GM12878 (cell line): ENCODE results near the gene FSIP1. TPM values are rescaled to one million over a fixed set of nuclear protein-coding genes. Genes with fewer than 3 reads are reported as not detected.
A peak's percentile ranks its signal among the peaks of the same experiment; 100 is the strongest.

Source experiments
- ATAC-seq: fragments of 200-7000 bp; cut with Tn5 transposase; 3 replicates; pipeline ENCODE4 v1.9.1; 2020; ENCODE audit warnings: mild to moderate bottlenecking, moderate library complexity
- BruUV-seq: library from RNA; stranded (reverse); fragments of 400-500 nt; replicated peaks from 2 replicates; lab custom pipeline; 2021; lab: Mats Ljungman, UMichigan
- CTCF ChIA-PET: fragments of 300-600 bp; sonication (Branson Sonifier 250); formaldehyde crosslinking; extraction: SDS; loops from one replicate; lab custom pipeline; 2021; ENCODE audit warnings: inconsistent platforms; lab: Yijun Ruan, JAX
- POLR2A ChIA-PET: fragments of 350-600 bp; formaldehyde crosslinking; extraction: SDS; loops from one replicate; lab custom pipeline; 2021; ENCODE audit warnings: inconsistent platforms; lab: Charles Lee
- RAD21 ChIA-PET: fragments of 300-600 bp; sonication (Branson Sonifier 250); formaldehyde crosslinking; loops from one replicate; lab custom pipeline; 2023; ENCODE audit warnings: antibody characterized with exemption; ENCODE audit not compliant: unreplicated experiment; lab: Charles Lee
- SMC1A ChIA-PET: fragments of 300-600 bp; sonication (Branson Sonifier 250); formaldehyde crosslinking; loops from one replicate; lab custom pipeline; 2023; ENCODE audit not compliant: unreplicated experiment, uncharacterized antibody; lab: Charles Lee
- DNase-seq: peaks from one replicate; pipeline ENCODE4 v3.0.0-alpha.2; 2011; ENCODE audit warnings: low read depth, low spot score
- FAIRE-seq: peaks from 3 replicates; lab custom pipeline; 2011; peaks lifted over from hg19 to GRCh38; lab: Jason Lieb, UNC
- H2AFZ ChIP-seq: 2 replicates; pipeline ENCODE4 v1.6.0; 2011; ENCODE audit warnings: low read depth, low read length, control low read depth; ENCODE audit not compliant: control insufficient read depth
- H3K27ac ChIP-seq: 2 replicates; pipeline ENCODE4 v1.5.1; 2011; ENCODE audit warnings: control low read depth; ENCODE audit not compliant: control insufficient read depth, insufficient read depth
- H3K27me3 ChIP-seq, 2 experiments: replicated peaks in 1 of 2; 2 replicates each; pipeline versions ENCODE4 v1.6.0 to v1.6.1; 2011; ENCODE audit warnings: low read length in 1 of 2; ENCODE audit not compliant: control insufficient read depth in 2 of 2, insufficient read depth in 2 of 2
- H3K36me3 ChIP-seq, 2 experiments: 2 replicates each; pipeline ENCODE4 v1.5.1; 2011; ENCODE audit warnings: low read length in 1 of 2; ENCODE audit not compliant: control insufficient read depth in 2 of 2, insufficient read depth in 2 of 2
- H3K4me1 ChIP-seq: 2 replicates; pipeline ENCODE4 v1.6.1; 2011; ENCODE audit warnings: mild to moderate bottlenecking, low read length, moderate library complexity, mixed read lengths; ENCODE audit not compliant: control insufficient read depth, insufficient read depth
- H3K4me2 ChIP-seq: 2 replicates; pipeline ENCODE4 v1.6.0; 2011; ENCODE audit warnings: control low read depth; ENCODE audit not compliant: control insufficient read depth, insufficient read depth
- H3K4me3 ChIP-seq: fragments of 200-600 bp; sonication (generic); 2 replicates; pipeline ENCODE4 v1.5.1; 2016
- H3K79me2 ChIP-seq: 2 replicates; pipeline ENCODE4 v1.6.0; 2011; ENCODE audit warnings: low read length; ENCODE audit not compliant: control insufficient read depth, insufficient read depth
- H3K9ac ChIP-seq: 2 replicates; pipeline ENCODE4 v1.8.0; 2011; ENCODE audit warnings: low read length, control low read depth, mixed read lengths; ENCODE audit not compliant: control insufficient read depth, insufficient read depth
- H3K9me3 ChIP-seq: replicated peaks from 3 replicates; pipeline ENCODE4 v1.5.1; 2011; ENCODE audit warnings: mild to moderate bottlenecking, low read length; ENCODE audit not compliant: control insufficient read depth, insufficient read depth
- H4K20me1 ChIP-seq: 2 replicates; pipeline ENCODE4 v1.6.0; 2011; ENCODE audit not compliant: control insufficient read depth, insufficient read depth
- EGR1 ChIP-seq, 2 experiments: IDR thresholded peaks; 1 replicate in 1 of 2; 2 replicates in 1 of 2; pipeline ENCODE4 v1.6.1; 2011 to 2012; ENCODE audit warnings: low read depth in 2 of 2, low read length in 2 of 2, borderline replicate concordance in 1 of 2, mild to moderate bottlenecking in 1 of 2, moderate library complexity in 1 of 2
- IRF5 ChIP-seq: fragments of 450-650 bp; IDR thresholded peaks from 2 replicates; pipeline ENCODE4 v1.6.1; 2017; ENCODE audit warnings: borderline replicate concordance
- JUNB ChIP-seq: IDR thresholded peaks from 2 replicates; pipeline ENCODE4 v1.6.1; 2016; ENCODE audit warnings: antibody characterized with exemption, mild to moderate bottlenecking
- NFIC ChIP-seq: IDR thresholded peaks from 2 replicates; pipeline ENCODE4 v1.6.1; 2012; ENCODE audit warnings: low read depth, mild to moderate bottlenecking, inconsistent platforms, low read length, moderate library complexity
- NFXL1 ChIP-seq: fragments of 450-650 bp; IDR thresholded peaks from 2 replicates; pipeline ENCODE4 v1.6.1; 2017; ENCODE audit warnings: antibody characterized with exemption, mild to moderate bottlenecking, borderline replicate concordance
- RAD21 ChIP-seq: IDR thresholded peaks from 2 replicates; pipeline ENCODE4 v1.6.1; 2011; ENCODE audit warnings: mild to moderate bottlenecking, low read depth, low read length, moderate library complexity; ENCODE audit not compliant: insufficient read depth
- RCOR1 ChIP-seq: conservative IDR thresholded peaks from 2 replicates; pipeline ENCODE4 v1.6.1; 2012; ENCODE audit warnings: low read depth, low read length, improper control_type of control experiment
- SMARCA5 ChIP-seq: fragments of 450-650 bp; IDR thresholded peaks from 2 replicates; pipeline ENCODE4 v1.6.1; 2017; ENCODE audit warnings: mild to moderate bottlenecking
- SMC3 ChIP-seq: IDR thresholded peaks from 2 replicates; pipeline ENCODE4 v1.6.1; 2011; ENCODE audit warnings: low read length, improper control_type of control experiment, borderline replicate concordance
- WGBS: methylation state at CpG from one replicate; pipeline ENCODE4 v1.1.6; 2016; ENCODE audit warnings: low lambda C conversion rate; ENCODE audit not compliant: insufficient replicate concordance, insufficient coverage; ENCODE audit errors: missing lambda C conversion rate; 5-methylcytosine and 5-hydroxymethylcytosine counted together
- in situ Hi-C: fragments of 300-500 bp; cut with MboI; formaldehyde crosslinking; loops from 9 replicates; pipeline ENCODE4 v1.14.3; 2018; ENCODE audit warnings: mixed read lengths
- intact Hi-C: fragments of 100-400 bp; cut with micrococcal nuclease; formaldehyde crosslinking; loops from one replicate; pipeline ENCODE4 v1.14.2; 2022; ENCODE audit not compliant: unreplicated experiment
- polyA plus RNA-seq, 11 experiments: library from polyadenylated mRNA; depleted of rRNA in 4 of 11; unstranded in 6 of 11; stranded (reverse) in 5 of 11; fragments of >200 nt; fragmentation: Nextera tagmentation in 4 of 11; fragmentation: Illumina TruSeq in 1 of 11; extraction: Ambion mirVana in 4 of 11; extraction: Trizol in 1 of 11; gene quantifications; 1 replicate in 1 of 11; 2 replicates in 10 of 11; pipeline versions ENCODE4 v1.2.1 to v1.2.3, GENCODE V29; 2011 to 2016; ENCODE audit warnings: inconsistent platforms in 2 of 11, missing spikeins in 2 of 11, low read depth in 1 of 11
- total RNA-seq, 4 experiments: library from RNA; depleted of rRNA in 3 of 4; stranded (reverse); fragments of >200 nt in 3 of 4; fragmentation: Illumina TruSeq in 1 of 4; extraction: Trizol in 1 of 4; gene quantifications; 2 replicates each; pipeline versions ENCODE4 v1.2.1 to v1.2.3, GENCODE V29; 2013 to 2021
- TF ChIP-seq, protein P1 (sequence below): fragments of 450-650 bp; IDR thresholded peaks from 2 replicates; pipeline ENCODE4 v1.6.1; 2018; ENCODE audit warnings: borderline replicate concordance, mild to moderate bottlenecking; ENCODE audit not compliant: partially characterized antibody
- TF ChIP-seq, protein P2 (sequence below), 3 experiments: IDR thresholded peaks in 2 of 3; conservative IDR thresholded peaks in 1 of 3; 2 replicates each; pipeline ENCODE4 v1.5.1; 2011; ENCODE audit warnings: low read depth in 3 of 3, low read length in 3 of 3, mild to moderate bottlenecking in 3 of 3, control low read depth in 2 of 3, moderate library complexity in 2 of 3, inconsistent platforms in 1 of 3, mixed read lengths in 1 of 3; ENCODE audit not compliant: control insufficient read depth in 2 of 3, insufficient read depth in 1 of 3; ENCODE audit errors: extremely low read depth in 1 of 3

Gene FSIP1
- total and polyA plus RNA-seq, 10 of the 15 experiments (the other 5 are each of a cell fraction or from before 2014, with no cell fraction given): 0.15 to 0.67 (median 0.35) TPM

DNA sequence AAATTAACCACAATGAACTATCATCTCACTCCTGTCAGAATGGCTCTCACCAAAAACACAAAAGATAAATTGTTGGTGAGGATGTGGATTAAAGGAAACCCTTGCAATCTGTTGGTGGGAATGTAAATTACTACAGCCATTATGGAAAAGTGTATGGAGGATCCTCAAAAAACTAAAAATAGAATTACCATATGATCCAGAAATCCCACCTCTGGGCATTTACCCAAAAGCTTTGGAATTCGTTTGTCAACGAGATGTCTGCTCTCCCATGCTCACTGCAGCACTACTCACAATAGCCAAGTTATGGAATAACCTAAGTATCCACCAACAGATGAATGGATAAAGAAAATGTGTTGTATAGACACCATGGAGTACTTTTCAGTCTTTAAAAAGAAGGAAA, 21.6 kb downstream of the FSIP1 start (continued):
- TF ChIP-seq, protein P1, sequence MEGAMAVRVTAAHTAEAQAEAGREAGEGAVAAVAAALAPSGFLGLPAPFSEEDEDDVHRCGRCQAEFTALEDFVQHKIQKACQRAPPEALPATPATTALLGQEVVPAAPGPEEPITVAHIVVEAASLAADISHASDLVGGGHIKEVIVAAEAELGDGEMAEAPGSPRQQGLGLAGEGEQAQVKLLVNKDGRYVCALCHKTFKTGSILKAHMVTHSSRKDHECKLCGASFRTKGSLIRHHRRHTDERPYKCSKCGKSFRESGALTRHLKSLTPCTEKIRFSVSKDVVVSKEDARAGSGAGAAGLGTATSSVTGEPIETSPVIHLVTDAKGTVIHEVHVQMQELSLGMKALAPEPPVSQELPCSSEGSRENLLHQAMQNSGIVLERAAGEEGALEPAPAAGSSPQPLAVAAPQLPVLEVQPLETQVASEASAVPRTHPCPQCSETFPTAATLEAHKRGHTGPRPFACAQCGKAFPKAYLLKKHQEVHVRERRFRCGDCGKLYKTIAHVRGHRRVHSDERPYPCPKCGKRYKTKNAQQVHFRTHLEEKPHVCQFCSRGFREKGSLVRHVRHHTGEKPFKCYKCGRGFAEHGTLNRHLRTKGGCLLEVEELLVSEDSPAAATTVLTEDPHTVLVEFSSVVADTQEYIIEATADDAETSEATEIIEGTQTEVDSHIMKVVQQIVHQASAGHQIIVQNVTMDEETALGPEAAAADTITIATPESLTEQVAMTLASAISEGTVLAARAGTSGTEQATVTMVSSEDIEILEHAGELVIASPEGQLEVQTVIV: no peak
- no peak for TF ChIP-seq NFXL1

DNA sequence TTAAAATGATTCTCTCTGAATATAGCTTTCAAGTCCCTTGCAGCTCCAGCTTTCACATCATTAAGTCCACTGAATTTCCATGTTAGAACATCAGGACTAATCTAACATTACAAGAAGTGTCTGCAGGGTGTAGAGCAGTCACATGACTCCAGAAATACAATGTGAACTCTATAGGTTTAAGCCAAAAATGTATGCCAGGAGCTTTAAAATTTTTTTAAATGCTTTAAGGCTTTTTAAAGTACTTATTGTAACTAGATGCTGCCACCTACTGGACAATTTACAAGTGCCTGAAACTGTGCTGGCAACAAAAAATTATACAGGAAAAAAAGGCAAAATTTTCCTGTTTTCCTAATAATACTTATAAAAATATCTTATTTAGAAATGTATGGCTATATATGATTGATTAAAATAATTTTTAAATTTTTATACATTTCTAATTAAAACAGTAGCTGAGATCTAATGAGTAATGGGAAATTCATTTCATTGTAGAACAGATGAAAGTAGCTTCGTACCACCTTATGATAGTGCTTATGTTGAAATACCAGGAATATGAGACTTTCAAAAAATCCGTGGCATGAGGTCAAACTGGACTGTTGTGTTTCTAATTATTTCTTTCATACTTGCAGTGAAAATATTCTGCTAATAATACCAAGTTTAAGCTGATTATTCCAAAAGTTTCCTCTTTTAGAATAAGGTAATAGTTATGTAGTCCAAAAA, 25.7 kb downstream of the FSIP1 start:
- Histone ChIP-seq H3K4me1 (no peaks in the 10 kb centered on the region), H3K79me2 (no peaks in the 10 kb centered on the region), H3K27ac (no peak overlapping the region), H4K20me1 (no peaks in the 10 kb centered on the region), H3K4me2 (no peak overlapping the region), H3K9ac (no peak overlapping the region), H3K9me3 (no peaks in the 10 kb centered on the region), H3K36me3 (no peaks in the 10 kb centered on the region), H2AFZ (no peak overlapping the region), H3K4me3 (no peak overlapping the region), H3K27me3 (no peaks in the 10 kb centered on the region)
- SMC1A ChIA-PET: interaction anchor here (0.6 to 8.5 kb wide), 58 partner anchors 9 to 1057 kb away, joined by 3 to 220 read pairs (median 5); partner anchors contain the start of genes FSIP1 and THBS1
- 26% methylated on average over 2 of the region's 2 CpGs for WGBS
- TF ChIP-seq NFIC (no peak), IRF5 (no peak), RAD21 (peak; percentile 76), RCOR1 (no peak), EGR1 (IDR thresholded peaks at IDR 0.05; ENCODE audit: borderline replicate concordance in 1 of 2, low read depth in 2 of 2, low read length in 2 of 2) (no peak), SMARCA5 (no peak), JUNB (no peak), SMC3 (peak; percentile 82; the same call in 1 of the 2 replicates)
- TF ChIP-seq, protein P2, sequence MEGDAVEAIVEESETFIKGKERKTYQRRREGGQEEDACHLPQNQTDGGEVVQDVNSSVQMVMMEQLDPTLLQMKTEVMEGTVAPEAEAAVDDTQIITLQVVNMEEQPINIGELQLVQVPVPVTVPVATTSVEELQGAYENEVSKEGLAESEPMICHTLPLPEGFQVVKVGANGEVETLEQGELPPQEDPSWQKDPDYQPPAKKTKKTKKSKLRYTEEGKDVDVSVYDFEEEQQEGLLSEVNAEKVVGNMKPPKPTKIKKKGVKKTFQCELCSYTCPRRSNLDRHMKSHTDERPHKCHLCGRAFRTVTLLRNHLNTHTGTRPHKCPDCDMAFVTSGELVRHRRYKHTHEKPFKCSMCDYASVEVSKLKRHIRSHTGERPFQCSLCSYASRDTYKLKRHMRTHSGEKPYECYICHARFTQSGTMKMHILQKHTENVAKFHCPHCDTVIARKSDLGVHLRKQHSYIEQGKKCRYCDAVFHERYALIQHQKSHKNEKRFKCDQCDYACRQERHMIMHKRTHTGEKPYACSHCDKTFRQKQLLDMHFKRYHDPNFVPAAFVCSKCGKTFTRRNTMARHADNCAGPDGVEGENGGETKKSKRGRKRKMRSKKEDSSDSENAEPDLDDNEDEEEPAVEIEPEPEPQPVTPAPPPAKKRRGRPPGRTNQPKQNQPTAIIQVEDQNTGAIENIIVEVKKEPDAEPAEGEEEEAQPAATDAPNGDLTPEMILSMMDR (IDR thresholded peaks at IDR 0.05 in 2 of 3, conservative IDR thresholded peaks at IDR 0.05 in 1 of 3; ENCODE audit: control insufficient read depth in 2 of 3, extremely low read depth in 1 of 3, insufficient read depth in 1 of 3, low read depth in 3 of 3, low read length in 3 of 3): peak; percentile 51 to 67 (median 57)
- intact Hi-C loops: loop anchor here (1.0 to 10.0 kb wide), 5 partner anchors 71 to 1052 kb away; no protein-coding TSS in a partner anchor
- FAIRE-seq (no peak), ATAC-seq (peak; percentile 50; the same call in 1 of the 3 replicates), DNase-seq (no peak)
- no TSS peak for BruUV-seq
- RAD21 ChIA-PET: interaction anchor here (0.8 to 4.5 kb wide), 49 partner anchors 9 to 1317 kb away, joined by 3 to 137 read pairs (median 5); partner anchors contain the start of genes FSIP1 and THBS1
- CTCF ChIA-PET: interaction anchor here (0.5 to 11.4 kb wide), 70 partner anchors 9 to 1055 kb away, joined by 3 to 400 read pairs (median 6); partner anchors contain the start of genes FSIP1 and THBS1
- in situ Hi-C loops: no loop called here
- POLR2A ChIA-PET: interaction anchor here (0.6 to 1.0 kb wide), 2 partner anchors 64 to 121 kb away, joined by 4 to 5 read pairs; no protein-coding TSS in a partner anchor
